Astrocyte (in vitro differentiated cells and primary cell): ENCODE data around the gene CFAP20. TPM values are rescaled to one million over a fixed set of nuclear protein-coding genes. Genes with fewer than 3 reads are reported as not detected.

ENCODE experiments used
- DNase-seq: peaks from one replicate; pipeline ENCODE4 v3.0.0-alpha.2; 2010; ENCODE audit warnings: low read depth
- FAIRE-seq: peaks from 2 replicates; lab custom pipeline; 2011; peaks lifted over from hg19 to GRCh38; lab: Jason Lieb, UNC
- H2AFZ ChIP-seq: 2 replicates; pipeline ENCODE4 v1.6.0; 2012; ENCODE audit warnings: low read depth, low read length, inconsistent platforms
- H3K27ac ChIP-seq: 2 replicates; pipeline ENCODE4 v1.5.1; 2011; ENCODE audit warnings: low read depth, low read length, inconsistent platforms
- H3K27me3 ChIP-seq: 2 replicates; pipeline ENCODE4 v1.6.0; 2011; ENCODE audit warnings: low read length, inconsistent platforms; ENCODE audit not compliant: insufficient read depth
- H3K36me3 ChIP-seq: 2 replicates; pipeline ENCODE4 v1.5.1; 2011; ENCODE audit warnings: low read length, inconsistent platforms; ENCODE audit not compliant: insufficient read depth
- H3K4me1 ChIP-seq: 2 replicates; pipeline ENCODE4 v1.5.1; 2011; ENCODE audit warnings: low read length, inconsistent platforms; ENCODE audit not compliant: insufficient read depth
- H3K4me2 ChIP-seq: 2 replicates; pipeline ENCODE4 v1.6.0; 2012; ENCODE audit warnings: low read length, inconsistent platforms
- H3K4me3 ChIP-seq: 2 replicates; pipeline ENCODE4 v1.5.1; 2011; ENCODE audit warnings: low read depth, mild to moderate bottlenecking, low read length, inconsistent platforms; ENCODE audit not compliant: insufficient read depth
- H3K79me2 ChIP-seq: 2 replicates; pipeline ENCODE4 v1.6.0; 2012; ENCODE audit warnings: mild to moderate bottlenecking, low read length, inconsistent platforms; ENCODE audit not compliant: insufficient read depth
- H3K9ac ChIP-seq: 2 replicates; pipeline ENCODE4 v1.6.0; 2012; ENCODE audit warnings: mild to moderate bottlenecking, low read length, inconsistent platforms
- H3K9me3 ChIP-seq: 2 replicates; pipeline ENCODE4 v1.5.1; 2012; ENCODE audit warnings: low read depth, mild to moderate bottlenecking, low read length, inconsistent platforms; ENCODE audit not compliant: insufficient read depth
- H4K20me1 ChIP-seq: 2 replicates; pipeline ENCODE4 v1.6.0; 2012; ENCODE audit warnings: low read length, inconsistent platforms; ENCODE audit not compliant: insufficient read depth
- H3K27ac Mint-ChIP-seq: one replicate; pipeline ENCODE4 v1.8.0; 2021; ENCODE audit warnings: mild to moderate bottlenecking, mixed read lengths; ENCODE audit not compliant: unreplicated experiment
- H3K27me3 Mint-ChIP-seq: one replicate; pipeline ENCODE4 v1.8.0; 2021; ENCODE audit warnings: low read depth, mixed read lengths; ENCODE audit not compliant: unreplicated experiment
- H3K36me3 Mint-ChIP-seq: one replicate; pipeline ENCODE4 v1.8.0; 2021; ENCODE audit warnings: low read depth, mixed read lengths; ENCODE audit not compliant: unreplicated experiment
- H3K4me1 Mint-ChIP-seq: one replicate; pipeline ENCODE4 v1.8.0; 2021; ENCODE audit warnings: low read depth, mixed read lengths; ENCODE audit not compliant: unreplicated experiment
- H3K4me3 Mint-ChIP-seq: one replicate; pipeline ENCODE4 v1.8.0; 2021; ENCODE audit warnings: mild to moderate bottlenecking, moderate library complexity, mixed read lengths; ENCODE audit not compliant: unreplicated experiment
- H3K9me3 Mint-ChIP-seq: one replicate; pipeline ENCODE4 v1.8.0; 2021; ENCODE audit warnings: mild to moderate bottlenecking, mixed read lengths; ENCODE audit not compliant: unreplicated experiment
- EZH2 ChIP-seq: IDR thresholded peaks from 2 replicates; pipeline ENCODE4 v1.6.1; 2012; ENCODE audit warnings: mild to moderate bottlenecking, low read length, inconsistent platforms; ENCODE audit not compliant: insufficient read depth
- total RNA-seq: library from RNA; stranded (reverse); gene quantifications from 2 replicates; pipeline ENCODE4 v1.2.1, GENCODE V29; 2021
- TF ChIP-seq, protein P1 (sequence below): IDR thresholded peaks from 2 replicates; pipeline ENCODE4 v1.5.1; 2011; ENCODE audit warnings: low read depth, mild to moderate bottlenecking, inconsistent platforms, low read length, moderate library complexity; ENCODE audit not compliant: insufficient read depth

Gene CFAP20
- total RNA-seq, 1 donor from 2014 or later: 43.6 TPM

DNA sequence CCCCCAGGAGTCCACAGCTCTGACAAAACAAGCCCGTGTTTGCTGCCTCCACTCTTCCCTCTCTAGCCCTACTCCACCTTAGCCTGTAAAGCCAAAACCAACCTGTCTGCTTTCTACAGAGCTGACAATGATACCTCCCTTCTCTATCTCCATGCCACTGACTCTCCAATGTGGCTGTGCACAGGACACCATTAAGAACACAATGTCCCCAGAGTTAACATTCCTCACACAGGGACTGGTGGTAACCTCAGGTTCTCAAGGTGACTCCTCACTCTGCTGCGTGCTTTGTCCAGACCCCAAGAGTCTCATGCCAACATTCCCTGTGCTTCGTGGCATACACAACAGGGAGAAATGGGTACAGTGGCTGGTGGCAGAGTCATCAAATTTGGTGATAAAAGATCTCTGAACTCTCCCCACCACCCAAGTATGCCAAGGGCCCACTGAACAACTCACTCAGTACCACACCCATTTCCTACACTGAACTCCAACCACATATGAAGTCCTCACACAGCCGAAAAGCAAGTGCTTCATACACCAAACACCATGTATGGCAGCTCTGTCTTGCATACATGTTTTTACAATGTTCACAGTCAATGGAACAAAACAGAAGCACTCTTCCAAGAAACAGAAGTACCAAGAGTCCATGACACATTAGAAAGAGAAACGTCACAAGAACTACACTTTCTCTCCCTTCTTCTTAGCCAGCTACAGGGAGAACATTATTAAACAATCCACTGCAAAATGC lies 47.6 kb upstream of the CFAP20 start:
- Histone ChIP-seq H3K79me2 (peaks cover 22% of the 10 kb centered on the region), H3K4me2 (no peak overlapping the region), H4K20me1 (peaks cover 55% of the 10 kb centered on the region), H3K4me1 (no peaks in the 10 kb centered on the region), H3K4me3 (no peak overlapping the region), H3K9ac (no peak overlapping the region), H3K36me3 (peaks cover 33% of the 10 kb centered on the region), H2AFZ (no peak overlapping the region), H3K27ac (no peak overlapping the region), H3K9me3 (no peaks in the 10 kb centered on the region), H3K27me3 (no peaks in the 10 kb centered on the region)
- DNase-seq (no peak), FAIRE-seq (no peak)
- no peaks in the 10 kb centered on the region for H3K27me3 Mint-ChIP-seq
- no peaks in the 10 kb centered on the region for H3K4me1 Mint-ChIP-seq
- peaks cover 5% of the 10 kb centered on the region for H3K36me3 Mint-ChIP-seq
- TF ChIP-seq, protein P1, sequence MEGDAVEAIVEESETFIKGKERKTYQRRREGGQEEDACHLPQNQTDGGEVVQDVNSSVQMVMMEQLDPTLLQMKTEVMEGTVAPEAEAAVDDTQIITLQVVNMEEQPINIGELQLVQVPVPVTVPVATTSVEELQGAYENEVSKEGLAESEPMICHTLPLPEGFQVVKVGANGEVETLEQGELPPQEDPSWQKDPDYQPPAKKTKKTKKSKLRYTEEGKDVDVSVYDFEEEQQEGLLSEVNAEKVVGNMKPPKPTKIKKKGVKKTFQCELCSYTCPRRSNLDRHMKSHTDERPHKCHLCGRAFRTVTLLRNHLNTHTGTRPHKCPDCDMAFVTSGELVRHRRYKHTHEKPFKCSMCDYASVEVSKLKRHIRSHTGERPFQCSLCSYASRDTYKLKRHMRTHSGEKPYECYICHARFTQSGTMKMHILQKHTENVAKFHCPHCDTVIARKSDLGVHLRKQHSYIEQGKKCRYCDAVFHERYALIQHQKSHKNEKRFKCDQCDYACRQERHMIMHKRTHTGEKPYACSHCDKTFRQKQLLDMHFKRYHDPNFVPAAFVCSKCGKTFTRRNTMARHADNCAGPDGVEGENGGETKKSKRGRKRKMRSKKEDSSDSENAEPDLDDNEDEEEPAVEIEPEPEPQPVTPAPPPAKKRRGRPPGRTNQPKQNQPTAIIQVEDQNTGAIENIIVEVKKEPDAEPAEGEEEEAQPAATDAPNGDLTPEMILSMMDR: no peak
- TF ChIP-seq EZH2: no peak
- no peaks in the 10 kb centered on the region for H3K9me3 Mint-ChIP-seq
- no peak overlapping the region for H3K27ac Mint-ChIP-seq
- H3K4me3 Mint-ChIP-seq: no peak overlapping the region

DNA sequence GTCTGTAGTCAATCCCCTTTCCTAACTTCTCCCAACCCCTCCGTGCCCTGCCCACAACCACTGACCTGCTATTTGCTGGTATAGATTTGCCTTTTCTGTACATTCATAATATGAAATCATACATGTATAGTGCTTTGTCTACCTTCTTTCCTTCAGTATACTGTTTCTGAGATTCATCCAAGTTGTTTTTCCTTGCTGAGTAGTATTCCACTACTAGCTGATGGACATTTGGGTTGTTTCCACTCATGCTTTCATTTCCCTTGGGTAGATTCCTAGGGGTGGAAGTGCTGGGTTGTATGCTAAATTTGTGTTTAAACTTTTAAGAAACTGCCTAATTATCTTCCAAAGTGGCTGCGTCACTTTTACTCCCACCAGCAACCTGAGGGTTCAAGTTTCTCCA lies 41.0 kb upstream of the CFAP20 start:
- Histone ChIP-seq H4K20me1 (peaks cover 23% of the 10 kb centered on the region), H3K4me1 (no peaks in the 10 kb centered on the region), H3K9ac (no peak overlapping the region), H3K27me3 (no peaks in the 10 kb centered on the region), H3K79me2 (no peaks in the 10 kb centered on the region), H3K27ac (no peak overlapping the region), H3K4me3 (no peak overlapping the region), H3K9me3 (no peaks in the 10 kb centered on the region), H3K4me2 (no peak overlapping the region), H3K36me3 (peaks cover 51% of the 10 kb centered on the region), H2AFZ (no peak overlapping the region)
- Mint-ChIP-seq H3K4me1 (no peaks in the 10 kb centered on the region), H3K4me3 (no peak overlapping the region), H3K27me3 (no peaks in the 10 kb centered on the region), H3K27ac (no peak overlapping the region), H3K36me3 (peaks cover 6% of the 10 kb centered on the region), H3K9me3 (no peaks in the 10 kb centered on the region)
- FAIRE-seq: no peak
- DNase-seq: no peak
- no peak for TF ChIP-seq EZH2
- TF ChIP-seq, protein P1: no peak

DNA sequence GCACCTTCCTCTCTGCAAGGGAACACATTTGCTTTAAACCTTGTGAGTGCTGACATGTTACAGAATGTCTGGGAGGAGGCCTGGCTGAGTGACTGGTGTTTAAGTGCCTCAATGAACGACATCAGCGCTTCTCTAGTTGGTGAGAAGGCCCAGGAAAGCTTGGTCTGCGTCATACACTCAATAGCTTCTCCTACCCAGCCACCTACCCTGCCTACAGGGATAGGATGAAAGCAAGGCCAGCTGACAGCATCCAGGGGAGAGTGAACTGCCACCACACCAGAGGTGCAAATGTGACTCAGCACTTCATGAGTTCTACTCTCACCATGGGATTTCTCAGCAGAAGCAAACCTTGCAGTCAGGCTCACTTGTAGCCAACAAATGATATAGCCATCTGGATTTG lies 31.7 kb upstream of the CFAP20 start:
- Histone ChIP-seq H3K4me3 (no peak overlapping the region), H3K9ac (no peak overlapping the region), H3K27me3 (no peaks in the 10 kb centered on the region), H3K4me2 (no peak overlapping the region), H3K4me1 (no peaks in the 10 kb centered on the region), H3K27ac (no peak overlapping the region), H4K20me1 (no peaks in the 10 kb centered on the region), H3K79me2 (no peaks in the 10 kb centered on the region), H3K9me3 (no peaks in the 10 kb centered on the region), H3K36me3 (peaks cover 50% of the 10 kb centered on the region), H2AFZ (no peak overlapping the region)
- no peaks in the 10 kb centered on the region for H3K9me3 Mint-ChIP-seq
- H3K4me1 Mint-ChIP-seq: no peaks in the 10 kb centered on the region
- no peak overlapping the region for H3K27ac Mint-ChIP-seq
- TF ChIP-seq, protein P1: no peak
- TF ChIP-seq EZH2: no peak
- no peak for FAIRE-seq
- peaks cover 25% of the 10 kb centered on the region for H3K36me3 Mint-ChIP-seq
- H3K27me3 Mint-ChIP-seq: no peaks in the 10 kb centered on the region
- DNase-seq: no peak
- no peak overlapping the region for H3K4me3 Mint-ChIP-seq
